SHP77 treated with DMSO at 0.1 percent for 48 hours (cell line): ENCODE data around the gene BFSP2.
"Not testable (repeated sequence)": the region's sequence is repeated elsewhere in the genome, so short reads cannot be mapped to it uniquely, and the experiment has no call there.

Source experiments
- DNase-seq: peaks from one replicate; lab custom pipeline; 2025; lab: John Stamatoyannopoulos, UW

Gene BFSP2

GRCh38 chr3:133520286-133520685 is 120.4 kb downstream of the BFSP2 start:
- no peak for DNase-seq

- DNase-seq = not testable (repeated sequence)
Measured at GRCh38 chr3:133520938-133521337, 121.1 kb downstream of the BFSP2 start.

DNA sequence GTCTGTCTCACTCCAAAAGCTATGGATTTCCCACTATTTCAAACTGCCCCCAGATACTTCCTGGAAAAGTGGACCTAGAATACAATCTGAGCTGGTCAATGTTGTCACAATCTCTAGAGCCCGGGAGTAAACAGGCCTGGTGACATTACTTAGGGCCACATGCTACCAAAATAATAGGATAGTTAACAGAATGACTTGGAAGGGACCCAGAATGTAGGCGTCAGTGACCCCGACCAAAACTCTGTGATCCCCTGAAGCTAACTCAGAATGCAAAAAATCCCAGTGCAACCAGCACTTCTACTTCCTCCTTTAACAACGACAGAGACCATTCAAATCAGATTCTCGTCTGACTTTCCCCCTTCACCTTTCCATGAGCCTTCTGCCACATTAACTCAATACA is 122.1 kb downstream of the BFSP2 start:
- no peak for DNase-seq

DNA sequence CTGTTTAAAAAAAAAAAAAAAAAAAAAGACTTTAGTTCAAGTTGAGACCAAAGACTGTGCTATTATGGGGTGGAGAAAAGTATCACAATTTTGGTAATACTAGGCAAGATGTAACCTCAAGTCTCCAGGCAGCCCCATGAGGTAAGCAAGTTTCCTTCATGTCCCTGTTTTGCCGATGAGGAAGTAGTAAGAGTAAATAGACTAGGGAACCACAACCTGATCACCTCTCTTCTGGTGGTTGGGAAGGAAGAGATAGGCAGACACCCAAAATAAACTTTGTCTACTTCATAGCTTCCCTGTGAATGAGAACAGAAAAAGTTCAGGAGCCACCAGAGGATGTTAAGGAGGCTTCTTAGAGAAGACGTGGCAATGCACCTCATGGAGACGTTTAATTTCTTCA is 123.9 kb downstream of the BFSP2 start:
- not testable (repeated sequence) for DNase-seq
